Measurements from ENCODE around the gene RHOF. TPM values are rescaled to one million over a fixed set of nuclear protein-coding genes. Genes with fewer than 3 reads are reported as not detected.

The RHOF gene
- total and polyA plus RNA-seq, 2 experiments from 2014 or later = 2.4 to 6.7 TPM

- H3K4me1 ChIP-seq (ENCODE audit: insufficient read depth) = no peaks in the 10 kb centered on the region
- H3K27ac ChIP-seq = no peak overlapping the region
- no peaks in the 10 kb centered on the region for H3K9me3 ChIP-seq (ENCODE audit: low read depth)
- H3K4me2 ChIP-seq (ENCODE audit: unreplicated experiment) = no peak overlapping the region
- no peaks in the 10 kb centered on the region for H4K20me1 ChIP-seq (ENCODE audit: insufficient read depth)
- H3K79me2 ChIP-seq (ENCODE audit: insufficient read depth) = no peaks in the 10 kb centered on the region
- H3F3A ChIP-seq (ENCODE audit: insufficient read depth) = peaks cover 14% of the 10 kb centered on the region
- WGBS, 2 experiments (ENCODE audit: low coverage in 1 of 2, low lambda C conversion rate in 2 of 2, missing lambda C conversion rate in 2 of 2) = 77 to 79% methylated on average over 4 of the region's 4 CpGs
- no peaks in the 10 kb centered on the region for H3K27me3 ChIP-seq (replicated peaks; ENCODE audit: insufficient read depth)
- in situ Hi-C loops (cut with MboI) = no loop called here
- H3K9ac ChIP-seq = no peak overlapping the region
- H2AFZ ChIP-seq = no peak overlapping the region
- H3K9me2 ChIP-seq (ENCODE audit: insufficient read depth) = no peaks in the 10 kb centered on the region
- DNase-seq = peak; percentile 27
- no peak for TF ChIP-seq EZH2phosphoT487 (IDR thresholded peaks at IDR 0.05; ENCODE audit: insufficient read depth, low read depth)
- no peak for TF ChIP-seq EZH2 (IDR thresholded peaks at IDR 0.05; ENCODE audit: insufficient read depth, poor library complexity, severe bottlenecking)
- H3K36me3 ChIP-seq (ENCODE audit: low read depth) = no peaks in the 10 kb centered on the region
- no peak overlapping the region for H3K4me3 ChIP-seq
These were observed 44.2 kb upstream of the RHOF start for GRCh38 chr12:121837680-121838079.

- Histone ChIP-seq H4K20me1 (ENCODE audit: insufficient read depth) (no peaks in the 10 kb centered on the region), H3K79me2 (ENCODE audit: insufficient read depth) (0 out of 2 replicates have a peak, but pooled peaks cover 4% of the 10 kb centered on the region), H2AFZ (no peak overlapping the region), H3K4me3 (no peak overlapping the region), H3K9me3 (ENCODE audit: low read depth) (no peaks in the 10 kb centered on the region), H3K4me1 (ENCODE audit: insufficient read depth) (no peaks in the 10 kb centered on the region), H3K27ac (no peak overlapping the region), H3K9me2 (ENCODE audit: insufficient read depth) (no peaks in the 10 kb centered on the region), H3K27me3 (replicated peaks; ENCODE audit: insufficient read depth) (no peaks in the 10 kb centered on the region), H3K4me2 (ENCODE audit: unreplicated experiment) (no peak overlapping the region), H3K9ac (no peak overlapping the region), H3K36me3 (ENCODE audit: low read depth) (peaks cover 14% of the 10 kb centered on the region; the same call in 1 of the 2 replicates), H3F3A (ENCODE audit: insufficient read depth) (peaks cover 27% of the 10 kb centered on the region)
- 95 to 98% methylated on average over 19 of the region's 19 CpGs for WGBS, 2 experiments (ENCODE audit: low coverage in 1 of 2, low lambda C conversion rate in 2 of 2, missing lambda C conversion rate in 2 of 2)
- in situ Hi-C loops (cut with MboI) = no loop called here
- no peak for TF ChIP-seq EZH2phosphoT487 (IDR thresholded peaks at IDR 0.05; ENCODE audit: insufficient read depth, low read depth)
- TF ChIP-seq EZH2 (IDR thresholded peaks at IDR 0.05; ENCODE audit: insufficient read depth, poor library complexity, severe bottlenecking) = no peak
- DNase-seq = no peak
These were observed 38.2 kb upstream of the RHOF start for GRCh38 chr12:121831571-121832245.

GRCh38 chr12:121830588-121831265 is 37.2 kb upstream of the RHOF start:
- peaks cover 27% of the 10 kb centered on the region for H3F3A ChIP-seq (ENCODE audit: insufficient read depth)
- in situ Hi-C loops (cut with MboI) = no loop called here
- TF ChIP-seq EZH2 (IDR thresholded peaks at IDR 0.05; ENCODE audit: insufficient read depth, poor library complexity, severe bottlenecking) = no peak
- TF ChIP-seq EZH2phosphoT487 (IDR thresholded peaks at IDR 0.05; ENCODE audit: insufficient read depth, low read depth) = no peak
- H2AFZ ChIP-seq = no peak overlapping the region
- 89% methylated on average over 25 to 29 of the region's 29 CpGs for WGBS, 2 experiments (ENCODE audit: low coverage in 1 of 2, low lambda C conversion rate in 2 of 2, missing lambda C conversion rate in 2 of 2)
- H3K9me3 ChIP-seq (ENCODE audit: low read depth) = no peaks in the 10 kb centered on the region
- H4K20me1 ChIP-seq (ENCODE audit: insufficient read depth) = no peaks in the 10 kb centered on the region
- no peak overlapping the region for H3K9ac ChIP-seq
- no peak overlapping the region for H3K4me2 ChIP-seq (ENCODE audit: unreplicated experiment)
- H3K4me1 ChIP-seq (ENCODE audit: insufficient read depth) = no peaks in the 10 kb centered on the region
- H3K27me3 ChIP-seq (replicated peaks; ENCODE audit: insufficient read depth) = no peaks in the 10 kb centered on the region
- no peak overlapping the region for H3K27ac ChIP-seq
- H3K36me3 ChIP-seq (ENCODE audit: low read depth) = peaks cover 14% of the 10 kb centered on the region; the same call in 1 of the 2 replicates
- no peak overlapping the region for H3K4me3 ChIP-seq
- 0 out of 2 replicates have a peak, but pooled peaks cover 4% of the 10 kb centered on the region for H3K79me2 ChIP-seq (ENCODE audit: insufficient read depth)
- no peak for DNase-seq
- no peaks in the 10 kb centered on the region for H3K9me2 ChIP-seq (ENCODE audit: insufficient read depth)

- 90 to 91% methylated on average over 12 to 22 of the region's 23 CpGs for WGBS, 2 experiments (ENCODE audit: low coverage in 1 of 2, low lambda C conversion rate in 2 of 2, missing lambda C conversion rate in 2 of 2)
- in situ Hi-C loops (cut with MboI) = no loop called here
- H3K27ac ChIP-seq = no peak overlapping the region
These were observed 36.6 kb upstream of the RHOF start for GRCh38 chr12:121830134-121830533.

More at GRCh38 chr12:121830134-121830533, 36.6 kb upstream of the RHOF start:
- no peaks in the 10 kb centered on the region for H3K9me3 ChIP-seq (ENCODE audit: low read depth)
- no peak overlapping the region for H2AFZ ChIP-seq
- H4K20me1 ChIP-seq (ENCODE audit: insufficient read depth) = no peaks in the 10 kb centered on the region
- DNase-seq = no peak
- H3K4me3 ChIP-seq = no peak overlapping the region
- H3K9me2 ChIP-seq (ENCODE audit: insufficient read depth) = no peaks in the 10 kb centered on the region
- no peak overlapping the region for H3K9ac ChIP-seq
- no peaks in the 10 kb centered on the region for H3K27me3 ChIP-seq (replicated peaks; ENCODE audit: insufficient read depth)
- H3K4me1 ChIP-seq (ENCODE audit: insufficient read depth) = no peaks in the 10 kb centered on the region
- no peak overlapping the region for H3K4me2 ChIP-seq (ENCODE audit: unreplicated experiment)
- TF ChIP-seq EZH2 (IDR thresholded peaks at IDR 0.05; ENCODE audit: insufficient read depth, poor library complexity, severe bottlenecking) = no peak
- TF ChIP-seq EZH2phosphoT487 (IDR thresholded peaks at IDR 0.05; ENCODE audit: insufficient read depth, low read depth) = no peak
- peaks cover 27% of the 10 kb centered on the region for H3F3A ChIP-seq (ENCODE audit: insufficient read depth)
- H3K36me3 ChIP-seq (ENCODE audit: low read depth) = peaks cover 14% of the 10 kb centered on the region; the same call in 1 of the 2 replicates
- 0 out of 2 replicates have a peak, but pooled peaks cover 4% of the 10 kb centered on the region for H3K79me2 ChIP-seq (ENCODE audit: insufficient read depth)
